T-helper 1 cell treated with Interleukin-12 subunit alpha and Interleukin-12 subunit beta and Interleukin-4 antibody, amounts not matched to agents 30 μg/mL and 1 μg/mL, for 36 hours (primary cell): ENCODE measurements around the gene DKC1.
"Not testable (repeated sequence)": the region's sequence is repeated elsewhere in the genome, so short reads cannot be mapped to it uniquely, and the experiment has no call there.

Source experiments
- H3K27ac Mint-ChIP-seq: one replicate; pipeline ENCODE4 v1.8.0; 2021; ENCODE audit warnings: mild to moderate bottlenecking, mixed read lengths
- H3K27me3 Mint-ChIP-seq: one replicate; pipeline ENCODE4 v1.8.0; 2021; ENCODE audit warnings: low read depth, mixed read lengths
- H3K36me3 Mint-ChIP-seq: one replicate; pipeline ENCODE4 v1.8.0; 2021; ENCODE audit warnings: low read depth, mixed read lengths
- H3K4me1 Mint-ChIP-seq: one replicate; pipeline ENCODE4 v1.8.0; 2021; ENCODE audit warnings: low read depth, mixed read lengths
- H3K4me3 Mint-ChIP-seq: one replicate; pipeline ENCODE4 v1.8.0; 2021; ENCODE audit warnings: mild to moderate bottlenecking, moderate library complexity, mixed read lengths
- H3K9me3 Mint-ChIP-seq: one replicate; pipeline ENCODE4 v1.8.0; 2021; ENCODE audit warnings: mixed read lengths

DKC1 gene

DNA sequence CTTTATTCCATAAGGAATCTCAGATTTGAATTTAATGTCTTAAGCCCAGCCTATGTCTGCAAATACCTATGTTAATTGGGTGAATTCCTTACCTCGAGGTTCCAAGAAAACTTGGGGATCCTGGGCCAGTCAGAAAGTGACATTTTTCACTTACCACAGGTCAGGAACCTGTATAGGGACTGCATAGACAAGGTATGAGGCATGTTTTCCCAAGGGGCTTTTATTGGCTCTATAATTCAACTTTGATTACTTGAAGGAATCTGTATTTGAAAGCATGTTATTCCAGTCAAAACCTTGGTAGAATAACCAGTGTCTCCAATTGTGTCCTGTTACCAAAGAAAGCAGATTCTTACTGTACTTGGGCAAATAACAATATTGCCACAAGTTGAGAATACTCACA is 51.1 kb downstream of the DKC1 start:
- H3K4me3 Mint-ChIP-seq, result no peak overlapping the region
- H3K9me3 Mint-ChIP-seq, result no peaks in the 10 kb centered on the region
- peaks cover 16% of the 10 kb centered on the region for H3K27me3 Mint-ChIP-seq
- H3K27ac Mint-ChIP-seq, result no peak overlapping the region
- no peaks in the 10 kb centered on the region for H3K36me3 Mint-ChIP-seq
- H3K4me1 Mint-ChIP-seq, result no peaks in the 10 kb centered on the region

DNA sequence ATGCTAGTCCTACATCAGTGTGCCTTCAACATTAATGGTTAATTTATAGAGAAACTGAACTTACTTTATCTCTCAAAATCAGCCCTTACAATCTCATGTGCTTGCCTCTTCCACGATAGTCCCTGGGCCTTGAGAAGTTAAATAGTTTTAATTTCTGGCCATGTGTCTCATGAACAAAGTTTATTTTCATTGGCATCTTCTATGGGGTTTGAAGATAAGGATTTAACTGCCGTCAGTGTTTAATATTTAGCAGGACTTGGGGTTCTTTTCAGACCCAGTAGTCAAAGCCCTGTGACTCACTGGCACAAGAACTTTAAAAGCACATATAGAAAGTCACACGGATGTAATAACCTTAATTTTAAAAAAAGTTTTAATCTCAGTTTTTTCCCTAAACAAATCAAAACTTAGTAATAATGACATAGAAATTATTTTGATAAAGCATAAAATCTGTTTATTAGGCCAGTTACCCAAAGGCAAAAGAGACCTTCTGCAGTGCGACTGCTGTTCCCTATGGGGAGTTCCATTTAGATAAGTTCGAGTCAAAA is 52.7 kb downstream of the DKC1 start:
- no peaks in the 10 kb centered on the region for H3K36me3 Mint-ChIP-seq
- H3K27me3 Mint-ChIP-seq, result peaks cover 16% of the 10 kb centered on the region
- H3K27ac Mint-ChIP-seq, result no peak overlapping the region
- H3K4me1 Mint-ChIP-seq, result no peaks in the 10 kb centered on the region
- no peak overlapping the region for H3K4me3 Mint-ChIP-seq
- H3K9me3 Mint-ChIP-seq, result no peaks in the 10 kb centered on the region

DNA sequence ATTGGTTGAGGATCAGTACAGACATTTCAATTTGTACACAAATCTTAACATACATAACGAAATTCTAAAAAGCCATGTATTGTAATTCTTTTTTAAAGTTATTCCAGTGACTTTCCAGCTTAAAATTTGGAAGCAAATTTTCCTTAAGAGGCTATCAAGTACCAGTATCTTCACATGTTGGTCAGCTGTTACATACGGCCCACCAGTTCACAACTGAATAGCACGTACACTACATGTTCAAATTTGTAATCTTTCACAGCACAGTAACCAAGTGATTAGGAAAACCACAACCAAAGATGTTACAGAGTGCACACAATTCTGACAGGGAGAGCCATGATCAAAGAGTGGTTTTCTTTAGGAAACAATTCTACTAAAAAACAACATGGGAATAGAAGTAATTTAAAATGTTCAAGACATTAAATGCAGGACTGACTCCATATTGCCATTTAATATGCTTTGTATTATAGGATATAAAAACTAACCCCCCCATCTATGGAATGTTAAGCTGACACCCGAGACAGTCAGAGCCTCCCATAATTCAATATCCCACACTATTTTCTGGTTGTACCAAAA is 53.7 kb downstream of the DKC1 start:
- H3K27ac Mint-ChIP-seq, H3K9me3 Mint-ChIP-seq, H3K4me1 Mint-ChIP-seq, H3K4me3 Mint-ChIP-seq, H3K36me3 Mint-ChIP-seq: not testable (repeated sequence)
- peaks cover 16% of the 10 kb centered on the region for H3K27me3 Mint-ChIP-seq

DNA sequence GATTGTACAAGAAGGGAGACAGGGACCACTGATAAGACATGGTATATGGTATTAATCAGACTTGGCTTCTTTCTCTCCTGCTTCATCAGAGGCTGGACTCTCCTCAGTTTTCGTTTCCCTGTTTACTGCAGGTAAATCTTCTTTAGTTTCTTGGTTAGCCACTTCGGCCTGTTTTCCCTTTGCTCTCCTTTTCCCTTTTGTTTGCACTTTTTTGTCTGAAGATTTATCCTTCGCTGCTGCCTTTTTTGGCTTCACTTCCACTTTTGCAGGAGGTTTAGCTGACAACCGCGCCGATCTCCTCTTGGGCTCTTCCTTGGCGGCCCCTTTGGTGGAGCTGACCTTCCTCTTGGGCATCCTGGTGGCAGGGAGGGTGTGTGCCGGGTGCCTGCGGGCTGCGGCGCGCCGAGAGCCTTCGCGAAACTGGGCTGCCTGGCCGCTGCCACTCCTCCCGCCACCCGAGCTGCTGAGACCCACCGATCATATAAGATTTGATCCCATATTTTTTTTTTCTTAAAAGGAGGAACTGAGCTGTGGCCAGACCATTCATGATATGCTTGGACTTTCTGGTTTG is 54.5 kb downstream of the DKC1 start:
- not testable (repeated sequence) for H3K4me1 Mint-ChIP-seq, H3K27ac Mint-ChIP-seq, H3K36me3 Mint-ChIP-seq, H3K4me3 Mint-ChIP-seq, H3K9me3 Mint-ChIP-seq
- peaks cover 14% of the 10 kb centered on the region for H3K27me3 Mint-ChIP-seq

DNA sequence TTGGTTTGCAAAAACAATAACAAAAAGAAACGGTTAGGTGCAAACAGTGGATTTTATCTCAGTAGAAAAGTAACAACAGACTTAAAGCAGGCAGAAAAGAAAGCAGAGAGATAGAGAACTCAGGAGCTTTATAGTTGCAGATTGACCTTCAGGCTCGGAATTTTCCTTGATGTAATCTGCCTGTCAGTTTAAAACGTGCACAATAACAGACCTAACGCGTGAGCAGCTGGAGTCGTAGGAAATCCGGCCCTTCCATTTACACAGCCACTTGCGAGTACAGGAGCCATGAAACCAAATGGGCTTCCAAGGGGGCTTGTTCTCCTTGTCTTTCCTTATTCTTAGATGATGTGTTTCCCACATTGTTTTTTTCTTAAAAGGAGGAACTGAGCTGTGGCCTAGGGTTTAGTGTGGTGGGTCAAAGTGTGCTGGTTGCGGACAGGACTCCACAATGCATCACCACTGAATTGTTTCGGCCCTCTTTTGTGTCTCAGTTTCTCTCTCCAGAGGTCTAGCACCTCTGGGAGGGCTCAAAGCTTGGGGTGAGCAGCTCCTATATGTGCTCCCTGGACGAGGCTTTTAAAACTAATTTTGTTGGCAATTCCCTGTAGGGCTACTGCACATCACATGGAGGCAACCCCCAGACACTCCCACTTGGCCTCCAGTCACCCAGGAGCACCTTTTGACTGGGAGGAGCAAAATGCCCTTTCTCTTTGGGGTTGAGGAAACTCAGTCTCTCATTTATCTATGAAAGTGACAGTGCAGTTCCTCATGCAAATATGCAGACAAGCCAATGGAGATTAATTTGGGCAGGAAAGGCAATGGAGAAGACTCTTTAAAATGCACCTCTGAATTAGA is 56.5 kb downstream of the DKC1 start:
- Mint-ChIP-seq H3K27me3 (peaks cover 3% of the 10 kb centered on the region), H3K4me1 (no peaks in the 10 kb centered on the region), H3K4me3 (no peak overlapping the region), H3K36me3 (no peaks in the 10 kb centered on the region), H3K9me3 (no peaks in the 10 kb centered on the region), H3K27ac (no peak overlapping the region)

DNA sequence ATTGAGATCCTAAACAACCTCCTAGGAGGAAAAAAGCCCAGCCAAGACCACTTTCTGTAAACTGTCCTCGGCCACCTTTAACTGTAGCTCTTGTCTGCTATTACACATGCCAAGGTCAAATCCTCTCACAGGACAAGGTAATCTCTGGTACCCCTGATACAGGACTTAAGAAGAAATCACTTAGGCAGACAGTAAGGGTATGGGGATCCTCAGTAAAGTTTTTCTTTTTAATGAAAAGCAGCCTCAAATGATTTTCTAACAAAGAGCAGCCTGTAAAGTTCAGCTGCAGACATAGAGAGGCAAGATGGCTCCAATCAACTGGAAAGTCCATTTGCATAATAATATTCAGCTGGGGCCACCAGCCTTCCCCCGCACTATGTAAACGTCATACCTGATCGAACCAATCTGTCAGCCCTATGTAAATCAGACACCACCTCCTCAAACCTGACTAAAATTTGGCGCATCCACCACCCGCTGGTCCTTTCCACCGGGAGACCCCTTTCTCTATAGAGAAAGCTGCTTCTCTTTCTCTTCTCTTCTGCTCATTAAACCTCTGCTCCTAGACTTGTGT is 57.2 kb downstream of the DKC1 start:
- H3K4me1 Mint-ChIP-seq, result no peaks in the 10 kb centered on the region

DNA sequence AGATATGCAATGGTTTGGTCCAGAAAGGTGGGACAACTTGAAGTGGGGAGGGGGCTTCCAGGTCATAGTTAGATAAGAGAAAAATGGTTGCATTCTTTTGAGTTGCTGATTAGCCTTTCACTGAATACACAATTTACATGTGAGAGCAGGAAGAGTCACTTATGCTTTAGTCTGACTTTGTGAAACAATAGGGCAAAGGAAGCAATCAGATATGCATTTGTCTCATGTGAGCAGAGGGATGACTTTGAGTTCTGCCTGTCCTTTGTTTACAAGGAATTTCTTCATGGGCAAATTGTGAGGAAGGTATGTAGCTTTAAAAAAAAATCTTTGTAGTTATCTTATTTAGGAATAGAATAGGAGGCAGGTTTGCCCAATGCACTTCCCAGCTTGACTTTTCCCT is 58.9 kb downstream of the DKC1 start:
- H3K4me1 Mint-ChIP-seq, result peaks cover 1% of the 10 kb centered on the region
- H3K4me3 Mint-ChIP-seq, result no peak overlapping the region
- no peaks in the 10 kb centered on the region for H3K27me3 Mint-ChIP-seq
- no peaks in the 10 kb centered on the region for H3K9me3 Mint-ChIP-seq
- H3K27ac Mint-ChIP-seq, result no peak overlapping the region
- H3K36me3 Mint-ChIP-seq, result no peaks in the 10 kb centered on the region

More for the DNA sequence above, 57.2 kb downstream of the DKC1 start:
- H3K4me3 Mint-ChIP-seq, result no peak overlapping the region
- no peaks in the 10 kb centered on the region for H3K9me3 Mint-ChIP-seq
- H3K27ac Mint-ChIP-seq, result no peak overlapping the region
- H3K27me3 Mint-ChIP-seq, result peaks cover 3% of the 10 kb centered on the region
- H3K36me3 Mint-ChIP-seq, result no peaks in the 10 kb centered on the region

DNA sequence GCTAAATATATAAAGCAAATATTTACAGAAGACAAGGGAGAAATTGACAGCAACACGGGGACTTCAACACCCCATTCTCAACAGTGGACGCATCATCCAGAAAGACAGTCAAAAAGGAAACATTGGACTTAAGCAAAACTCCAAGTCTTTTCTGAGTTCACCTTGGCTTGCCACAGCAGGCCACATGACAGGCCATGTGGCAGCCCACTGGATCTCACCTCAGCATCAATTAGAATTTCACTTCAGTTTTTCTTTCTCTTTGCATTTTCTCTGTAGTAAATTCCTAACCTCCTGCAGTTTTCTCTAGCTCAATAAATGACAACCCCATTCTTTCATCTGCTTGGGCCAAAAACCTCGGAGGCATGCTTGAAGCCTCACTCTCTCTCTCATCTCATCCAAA is 59.4 kb downstream of the DKC1 start:
- no peak overlapping the region for H3K27ac Mint-ChIP-seq
- no peaks in the 10 kb centered on the region for H3K27me3 Mint-ChIP-seq
- peaks cover 3% of the 10 kb centered on the region for H3K4me1 Mint-ChIP-seq
- no peak overlapping the region for H3K4me3 Mint-ChIP-seq
- H3K36me3 Mint-ChIP-seq, result no peaks in the 10 kb centered on the region
- H3K9me3 Mint-ChIP-seq, result no peaks in the 10 kb centered on the region

DNA sequence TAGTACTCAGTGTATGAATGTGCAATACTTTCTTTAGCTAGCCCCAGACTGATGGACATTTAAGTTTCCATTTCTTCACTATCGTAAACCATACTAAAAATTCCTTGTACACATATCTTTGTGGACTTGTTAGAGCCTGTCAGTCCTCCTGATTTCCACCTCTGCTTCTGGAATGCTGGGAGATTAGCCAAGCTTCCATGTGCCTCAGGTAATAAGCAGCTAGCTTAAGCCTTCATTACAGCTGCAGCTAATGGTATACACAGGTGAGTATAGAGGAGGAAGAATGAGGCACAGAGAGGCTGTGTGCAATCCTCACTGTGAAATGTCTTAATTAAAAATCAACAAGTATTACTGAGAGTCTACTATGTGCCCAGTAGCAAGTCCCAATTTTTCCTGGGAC is 62.0 kb downstream of the DKC1 start:
- no peaks in the 10 kb centered on the region for H3K36me3 Mint-ChIP-seq

DNA sequence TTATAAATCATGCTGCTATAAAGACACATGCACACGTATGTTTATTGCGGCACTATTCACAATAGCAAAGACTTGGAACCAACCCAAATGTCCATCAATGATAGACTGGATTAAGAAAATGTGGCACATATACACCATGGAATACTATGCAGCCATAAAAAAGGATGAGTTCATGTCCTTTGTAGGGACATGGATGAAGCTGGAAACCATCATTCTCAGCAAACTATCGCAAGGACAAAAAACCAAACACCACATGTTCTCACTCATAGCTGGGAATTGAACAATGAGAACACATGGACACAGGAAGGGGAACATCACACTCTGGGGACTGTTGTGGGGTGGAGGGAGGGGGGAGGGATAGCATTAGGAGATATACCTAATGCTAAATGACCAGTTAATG is 62.9 kb downstream of the DKC1 start:
- H3K9me3 Mint-ChIP-seq, H3K27ac Mint-ChIP-seq, H3K27me3 Mint-ChIP-seq, H3K36me3 Mint-ChIP-seq, H3K4me3 Mint-ChIP-seq: not testable (repeated sequence)
- H3K4me1 Mint-ChIP-seq, result peaks cover 25% of the 10 kb centered on the region

More for the DNA sequence above, 62.0 kb downstream of the DKC1 start:
- Mint-ChIP-seq H3K4me3 (no peak overlapping the region), H3K4me1 (peaks cover 22% of the 10 kb centered on the region), H3K9me3 (no peaks in the 10 kb centered on the region), H3K27ac (no peak overlapping the region), H3K27me3 (no peaks in the 10 kb centered on the region)
